ENCODE measurements around the gene MMP28.

DNA sequence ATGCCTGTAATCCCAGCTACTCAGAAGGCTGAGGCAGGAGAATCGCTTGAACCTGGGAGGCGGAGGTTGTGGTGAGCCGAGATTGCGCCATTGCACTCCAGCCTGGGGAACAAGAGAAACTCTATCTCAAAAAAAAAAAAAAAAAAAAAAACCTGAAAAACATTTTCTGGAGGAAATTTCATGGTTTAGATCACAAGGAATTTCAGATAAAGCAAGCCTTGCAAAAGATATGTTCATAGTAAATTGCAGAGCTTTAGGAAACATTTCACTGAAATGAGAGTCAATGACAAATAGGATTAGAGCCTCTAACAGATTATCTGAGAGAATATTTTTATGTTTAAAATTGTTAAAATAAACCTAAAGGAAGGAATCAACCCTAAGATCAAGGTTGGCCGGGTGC lies 17.0 kb upstream of the MMP28 start:
- TF ChIP-seq, protein P1, sequence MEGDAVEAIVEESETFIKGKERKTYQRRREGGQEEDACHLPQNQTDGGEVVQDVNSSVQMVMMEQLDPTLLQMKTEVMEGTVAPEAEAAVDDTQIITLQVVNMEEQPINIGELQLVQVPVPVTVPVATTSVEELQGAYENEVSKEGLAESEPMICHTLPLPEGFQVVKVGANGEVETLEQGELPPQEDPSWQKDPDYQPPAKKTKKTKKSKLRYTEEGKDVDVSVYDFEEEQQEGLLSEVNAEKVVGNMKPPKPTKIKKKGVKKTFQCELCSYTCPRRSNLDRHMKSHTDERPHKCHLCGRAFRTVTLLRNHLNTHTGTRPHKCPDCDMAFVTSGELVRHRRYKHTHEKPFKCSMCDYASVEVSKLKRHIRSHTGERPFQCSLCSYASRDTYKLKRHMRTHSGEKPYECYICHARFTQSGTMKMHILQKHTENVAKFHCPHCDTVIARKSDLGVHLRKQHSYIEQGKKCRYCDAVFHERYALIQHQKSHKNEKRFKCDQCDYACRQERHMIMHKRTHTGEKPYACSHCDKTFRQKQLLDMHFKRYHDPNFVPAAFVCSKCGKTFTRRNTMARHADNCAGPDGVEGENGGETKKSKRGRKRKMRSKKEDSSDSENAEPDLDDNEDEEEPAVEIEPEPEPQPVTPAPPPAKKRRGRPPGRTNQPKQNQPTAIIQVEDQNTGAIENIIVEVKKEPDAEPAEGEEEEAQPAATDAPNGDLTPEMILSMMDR (IDR thresholded peaks at IDR 0.05), result no peak
- TF ChIP-seq POLR2A (IDR thresholded peaks at IDR 0.05), result no peak

Data from lower leg skin (tissue), 3 donors.